RWPE2 (cell line): ENCODE data around the gene RRP12.

Source experiments
- ATAC-seq: fragments of 200-7000 bp; cut with Tn5 transposase; 3 replicates; pipeline ENCODE4 v1.9.1; 2021; ENCODE audit warnings: low read depth
- DNase-seq: peaks from one replicate; pipeline ENCODE4 v3.0.0-alpha.2; 2020; ENCODE audit warnings: low spot score
- H3K27ac ChIP-seq: fragments of 450-650 bp; 2 replicates; pipeline ENCODE4 v1.5.1; 2017; ENCODE audit warnings: mild to moderate bottlenecking; ENCODE audit not compliant: poor library complexity, severe bottlenecking
- H3K27me3 ChIP-seq: fragments of 250-450 bp; sonication (Bioruptor Pico); 2 replicates; pipeline ENCODE4 v1.5.1; 2021; ENCODE audit warnings: mild to moderate bottlenecking, moderate library complexity; ENCODE audit not compliant: insufficient read depth, poor library complexity, severe bottlenecking
- H3K36me3 ChIP-seq: fragments of 250-450 bp; sonication (Bioruptor Pico); 2 replicates; pipeline ENCODE4 v1.5.1; 2020; ENCODE audit warnings: low read depth, mild to moderate bottlenecking, moderate library complexity
- H3K4me1 ChIP-seq: fragments of 250-450 bp; sonication (Bioruptor Pico); 2 replicates; pipeline ENCODE4 v1.5.1; 2021; ENCODE audit warnings: mild to moderate bottlenecking, moderate library complexity; ENCODE audit not compliant: insufficient read depth, poor library complexity, severe bottlenecking
- H3K4me3 ChIP-seq: fragments of 250-450 bp; sonication (Bioruptor Pico); 2 replicates; pipeline ENCODE4 v1.5.1; 2021; ENCODE audit warnings: mild to moderate bottlenecking, moderate library complexity; ENCODE audit not compliant: severe bottlenecking
- H3K9me3 ChIP-seq: fragments of 250-450 bp; sonication (Bioruptor Pico); 2 replicates; pipeline ENCODE4 v1.5.1; 2021; ENCODE audit warnings: mild to moderate bottlenecking, moderate library complexity; ENCODE audit not compliant: severe bottlenecking
- TF ChIP-seq, protein P1 (sequence below): fragments of 450-650 bp; IDR thresholded peaks from one replicate; pipeline ENCODE4 v1.5.1; 2017; ENCODE audit warnings: mild to moderate bottlenecking, moderate library complexity; ENCODE audit not compliant: poor library complexity, severe bottlenecking

The RRP12 gene

DNA sequence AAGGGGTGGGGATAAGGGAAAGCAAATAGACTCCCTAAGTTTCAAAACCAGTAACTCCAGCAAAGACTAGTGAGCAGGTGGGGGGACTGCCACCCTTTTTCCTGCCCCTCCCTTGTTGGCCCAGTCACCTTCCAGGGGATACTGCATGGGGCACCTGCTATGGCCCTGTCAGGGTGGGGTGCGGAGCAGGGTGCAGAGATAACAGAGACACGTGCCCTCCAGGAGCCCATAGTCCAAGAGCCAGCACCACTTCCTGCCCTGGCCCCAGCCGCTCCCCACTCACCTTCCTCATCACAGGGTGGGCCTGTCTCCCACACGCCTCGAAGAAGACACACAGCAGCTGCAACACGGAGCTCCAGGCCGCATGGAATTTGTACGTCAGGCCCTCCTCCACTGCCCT is 20.6 kb downstream of the RRP12 start:
- peaks cover 48% of the 10 kb centered on the region for H3K36me3 ChIP-seq
- H3K4me3 ChIP-seq = no peak overlapping the region
- ATAC-seq = no peak
- no peaks in the 10 kb centered on the region for H3K4me1 ChIP-seq
- TF ChIP-seq, protein P1, sequence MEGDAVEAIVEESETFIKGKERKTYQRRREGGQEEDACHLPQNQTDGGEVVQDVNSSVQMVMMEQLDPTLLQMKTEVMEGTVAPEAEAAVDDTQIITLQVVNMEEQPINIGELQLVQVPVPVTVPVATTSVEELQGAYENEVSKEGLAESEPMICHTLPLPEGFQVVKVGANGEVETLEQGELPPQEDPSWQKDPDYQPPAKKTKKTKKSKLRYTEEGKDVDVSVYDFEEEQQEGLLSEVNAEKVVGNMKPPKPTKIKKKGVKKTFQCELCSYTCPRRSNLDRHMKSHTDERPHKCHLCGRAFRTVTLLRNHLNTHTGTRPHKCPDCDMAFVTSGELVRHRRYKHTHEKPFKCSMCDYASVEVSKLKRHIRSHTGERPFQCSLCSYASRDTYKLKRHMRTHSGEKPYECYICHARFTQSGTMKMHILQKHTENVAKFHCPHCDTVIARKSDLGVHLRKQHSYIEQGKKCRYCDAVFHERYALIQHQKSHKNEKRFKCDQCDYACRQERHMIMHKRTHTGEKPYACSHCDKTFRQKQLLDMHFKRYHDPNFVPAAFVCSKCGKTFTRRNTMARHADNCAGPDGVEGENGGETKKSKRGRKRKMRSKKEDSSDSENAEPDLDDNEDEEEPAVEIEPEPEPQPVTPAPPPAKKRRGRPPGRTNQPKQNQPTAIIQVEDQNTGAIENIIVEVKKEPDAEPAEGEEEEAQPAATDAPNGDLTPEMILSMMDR = no peak
- no peaks in the 10 kb centered on the region for H3K9me3 ChIP-seq
- H3K27me3 ChIP-seq = no peaks in the 10 kb centered on the region
- no peak overlapping the region for H3K27ac ChIP-seq
- no peak for DNase-seq

GRCh38 chr10:97378933-97379921 is 21.9 kb downstream of the RRP12 start:
- Histone ChIP-seq H3K4me1 (no peaks in the 10 kb centered on the region), H3K9me3 (no peaks in the 10 kb centered on the region), H3K27ac (no peak overlapping the region), H3K4me3 (no peak overlapping the region), H3K36me3 (peaks cover 50% of the 10 kb centered on the region), H3K27me3 (no peaks in the 10 kb centered on the region)
- DNase-seq (no peak), ATAC-seq (no peak)
- TF ChIP-seq, protein P1 = no peak

DNA sequence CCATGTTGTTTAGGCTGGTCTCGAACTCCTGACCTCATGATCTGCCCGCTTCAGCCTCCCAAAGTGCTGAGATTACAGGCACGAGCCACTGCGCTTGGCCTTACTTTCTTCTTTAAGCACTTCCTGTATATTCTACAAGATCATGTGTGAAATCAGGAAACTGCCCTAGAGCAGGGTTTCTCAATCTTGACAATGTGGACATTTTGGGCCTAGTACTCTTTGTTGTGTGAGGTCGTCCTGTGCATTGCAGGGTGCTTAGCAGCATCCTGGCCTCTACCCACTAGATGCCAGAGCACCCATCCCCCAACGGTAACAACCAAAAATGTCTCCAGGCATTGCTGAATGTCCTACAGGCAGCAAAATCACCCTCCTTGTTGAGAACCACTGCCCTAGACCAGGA is 24.7 kb downstream of the RRP12 start:
- no peak overlapping the region for H3K4me3 ChIP-seq
- H3K27me3 ChIP-seq = no peaks in the 10 kb centered on the region
- no peaks in the 10 kb centered on the region for H3K4me1 ChIP-seq
- TF ChIP-seq, protein P1 = no peak
- peaks cover 63% of the 10 kb centered on the region for H3K36me3 ChIP-seq
- ATAC-seq (no peak), DNase-seq (no peak)
- no peaks in the 10 kb centered on the region for H3K9me3 ChIP-seq
- no peak overlapping the region for H3K27ac ChIP-seq

DNA sequence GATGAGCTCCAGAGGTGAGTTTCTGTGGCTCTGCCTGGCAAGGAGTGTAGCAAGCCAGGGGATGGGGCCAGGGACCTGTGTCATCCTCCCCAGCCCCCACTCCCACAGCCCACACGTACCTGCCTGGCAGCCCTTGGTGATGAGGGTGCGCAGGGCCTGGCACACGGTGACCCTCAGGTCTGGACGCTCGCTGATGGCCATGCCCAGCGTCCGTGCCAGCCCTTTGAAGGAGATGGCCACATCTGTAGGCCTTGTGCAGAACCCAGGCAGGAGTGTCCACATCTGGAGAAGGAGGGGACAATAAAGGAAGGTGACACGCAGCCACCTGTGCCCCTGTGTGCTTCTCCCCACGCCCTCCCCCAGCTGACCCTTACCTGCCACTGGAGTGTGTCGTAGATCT is 27.7 kb downstream of the RRP12 start:
- Histone ChIP-seq H3K36me3 (peaks cover 56% of the 10 kb centered on the region), H3K4me1 (no peaks in the 10 kb centered on the region), H3K4me3 (no peak overlapping the region), H3K27me3 (no peaks in the 10 kb centered on the region), H3K27ac (no peak overlapping the region), H3K9me3 (no peaks in the 10 kb centered on the region)
- DNase-seq = no peak
- ATAC-seq = no peak
- TF ChIP-seq, protein P1 = no peak
